ENCODE results near the gene GAA. TPM values are rescaled to one million over a fixed set of nuclear protein-coding genes. Genes with fewer than 3 reads are reported as not detected.

Gene GAA
- 51.6 to 59.2 TPM (median 57.0 TPM) in 5 replicates for total RNA-seq (2022; extraction: Qiagen RNA extraction)

DNA sequence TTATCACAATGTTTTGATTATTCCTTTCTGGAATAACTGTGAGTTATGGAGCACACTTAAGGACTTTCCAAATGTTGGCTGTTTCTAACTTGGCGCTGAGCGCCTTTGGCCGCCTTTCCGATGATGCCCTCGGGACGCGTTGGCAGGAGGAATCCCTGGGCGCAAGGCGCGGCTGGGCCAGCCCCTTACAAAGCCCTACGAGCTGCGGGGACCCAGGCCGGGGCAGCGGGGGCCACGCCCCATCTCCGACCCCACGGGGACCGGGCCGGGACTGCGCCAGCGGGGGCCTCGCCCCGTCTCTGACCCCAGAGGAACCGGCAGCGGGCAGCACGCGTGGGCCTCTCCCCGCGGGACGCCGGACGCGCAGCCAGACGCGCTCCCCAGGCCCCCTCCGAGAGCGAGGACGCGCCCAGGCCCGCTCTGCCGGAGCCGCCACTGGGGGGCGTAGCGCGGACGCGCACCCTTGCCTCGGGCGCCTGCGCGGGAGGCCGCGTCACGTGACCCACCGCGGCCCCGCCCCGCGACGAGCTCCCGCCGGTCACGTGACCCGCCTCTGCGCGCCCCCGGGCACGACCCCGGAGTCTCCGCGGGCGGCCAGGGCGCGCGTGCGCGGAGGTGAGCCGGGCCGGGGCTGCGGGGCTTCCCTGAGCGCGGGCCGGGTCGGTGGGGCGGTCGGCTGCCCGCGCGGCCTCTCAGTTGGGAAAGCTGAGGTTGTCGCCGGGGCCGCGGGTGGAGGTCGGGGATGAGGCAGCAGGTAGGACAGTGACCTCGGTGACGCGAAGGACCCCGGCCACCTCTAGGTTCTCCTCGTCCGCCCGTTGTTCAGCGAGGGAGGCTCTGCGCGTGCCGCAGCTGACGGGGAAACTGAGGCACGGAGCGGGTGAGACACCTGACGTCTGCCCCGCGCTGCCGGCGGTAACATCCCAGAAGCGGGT lies at the start of gene GAA:
Gene GAA, plus strand, starts transcription at position 571 of the 935 bp plus-strand sequence. CDS start 3,006 bp downstream, outside the sequence.

GRCh38 chr17:80147035-80147822 lies 45.8 kb downstream of the GAA start, which contains the start of gene EIF4A3:
EIF4A3 (minus strand) TSS chr17:80147128; CDS start chr17:80146961, 167 bp downstream.

Other genes starting within 250 kb of the GAA start
- 8.3 to 14.2 TPM (median 13.0 TPM) in 5 replicates for gene TBC1D16, start 65.7 kb upstream of the GAA start, total RNA-seq (2022; extraction: Qiagen RNA extraction)
- 5.6 to 7.9 TPM (median 6.9 TPM) in 5 replicates for gene CCDC40, start 64.9 kb upstream of the GAA start, total RNA-seq (2022; extraction: Qiagen RNA extraction)
- gene EIF4A3, start 45.5 kb downstream of the GAA start, total RNA-seq (2022; extraction: Qiagen RNA extraction): 196 to 220 TPM (median 213 TPM) in 5 replicates
- gene CARD14, start 68.4 kb downstream of the GAA start, total RNA-seq (2022; extraction: Qiagen RNA extraction): 0.25 to 0.62 TPM (median 0.28 TPM) in 5 replicates
- gene SGSH, start 118.8 kb downstream of the GAA start, total RNA-seq (2022; extraction: Qiagen RNA extraction): 20.1 to 25.4 TPM (median 23.5 TPM) in 5 replicates
- gene SLC26A11, start 118.8 kb downstream of the GAA start, total RNA-seq (2022; extraction: Qiagen RNA extraction): 12.7 to 17.3 TPM (median 15.1 TPM) in 5 replicates
- 55.2 to 70.1 TPM (median 59.7 TPM) in 5 replicates for gene RNF213, start 159.3 kb downstream of the GAA start, total RNA-seq (2022; extraction: Qiagen RNA extraction)